HepG2 (cell line): ENCODE measurements around the gene B3GNT7. TPM values are rescaled to one million over a fixed set of nuclear protein-coding genes. Genes with fewer than 3 reads are reported as not detected.

Experiments used
- CCDC6 ChIP-seq: sonication (generic); formaldehyde crosslinking; IDR thresholded peaks from 2 replicates; pipeline ENCODE4 v1.8.1; 2022; ENCODE audit warnings: mild to moderate bottlenecking, missing genetic modification reagents, moderate library complexity
- HNRNPLL ChIP-seq: fragments of 200-400 bp; formaldehyde crosslinking; IDR thresholded peaks from 2 replicates; pipeline ENCODE4 v1.6.1; 2017; ENCODE audit warnings: mild to moderate bottlenecking, low read depth, low read length; ENCODE audit not compliant: poor library complexity, severe bottlenecking
- KIAA2018 ChIP-seq: sonication (generic); formaldehyde crosslinking; IDR thresholded peaks from 2 replicates; pipeline ENCODE4 v1.5.0; 2020; ENCODE audit warnings: mild to moderate bottlenecking, missing genetic modification reagents, borderline replicate concordance
- KLF6 ChIP-seq: IDR thresholded peaks from 2 replicates; pipeline ENCODE4 v1.8.0; 2016; ENCODE audit warnings: missing biosample characterization, missing genetic modification reagents
- KLF9 ChIP-seq: IDR thresholded peaks from 2 replicates; pipeline ENCODE4 v1.6.1; 2016; ENCODE audit warnings: low read depth
- MED1 ChIP-seq: sonication (generic); formaldehyde crosslinking; IDR thresholded peaks from 2 replicates; pipeline ENCODE4 v1.4.0; 2020; ENCODE audit warnings: missing genetic modification reagents
- MIER2 ChIP-seq: IDR thresholded peaks from 2 replicates; pipeline ENCODE4 v1.6.1; 2016; ENCODE audit warnings: missing biosample characterization, missing genetic modification reagents
- MTF1 ChIP-seq: sonication (generic); formaldehyde crosslinking; IDR thresholded peaks from 2 replicates; pipeline ENCODE4 v1.5.0; 2020; ENCODE audit warnings: missing genetic modification reagents
- NONO ChIP-seq, 2 experiments: fragments of 450-650 bp in 1 of 2; sonication (generic) in 1 of 2; formaldehyde crosslinking in 1 of 2; IDR thresholded peaks in 1 of 2; conservative IDR thresholded peaks in 1 of 2; 2 replicates each; pipeline versions ENCODE4 v1.6.1 to v1.8.0; 2017 to 2022; ENCODE audit warnings: mild to moderate bottlenecking in 1 of 2, missing genetic modification reagents in 1 of 2, moderate library complexity in 1 of 2
- NPAS2 ChIP-seq: sonication (generic); formaldehyde crosslinking; IDR thresholded peaks from 2 replicates; pipeline ENCODE4 v1.8.0; 2022; ENCODE audit warnings: mild to moderate bottlenecking, missing genetic modification reagents, borderline replicate concordance
- NR0B2 ChIP-seq: sonication (generic); formaldehyde crosslinking; IDR thresholded peaks from 2 replicates; pipeline ENCODE4 v1.4.0; 2020; ENCODE audit warnings: mild to moderate bottlenecking, missing genetic modification reagents
- PCBP1 ChIP-seq: fragments of 200-400 bp; formaldehyde crosslinking; IDR thresholded peaks from 2 replicates; pipeline ENCODE4 v1.6.1; 2017; ENCODE audit warnings: mild to moderate bottlenecking, low read depth, low read length, borderline replicate concordance
- POLR2AphosphoS2 ChIP-seq: IDR thresholded peaks from 2 replicates; pipeline ENCODE4 v1.6.1; 2011; ENCODE audit warnings: low read depth, low read length, improper control_type of control experiment
- ZFP37 ChIP-seq: sonication (generic); formaldehyde crosslinking; IDR thresholded peaks from 2 replicates; pipeline ENCODE4 v1.4.0; 2020; ENCODE audit warnings: missing genetic modification reagents, borderline replicate concordance
- ZFP82 ChIP-seq: sonication (generic); formaldehyde crosslinking; IDR thresholded peaks from 2 replicates; pipeline ENCODE4 v1.5.1; 2020; ENCODE audit warnings: mild to moderate bottlenecking, missing genetic modification reagents, borderline replicate concordance
- ZNF44 ChIP-seq: sonication (generic); formaldehyde crosslinking; IDR thresholded peaks from 2 replicates; pipeline ENCODE4 v1.5.1; 2020; ENCODE audit warnings: mild to moderate bottlenecking, missing genetic modification reagents
- ZNF496 ChIP-seq: sonication (generic); formaldehyde crosslinking; IDR thresholded peaks from 2 replicates; pipeline ENCODE4 v1.8.1; 2023; ENCODE audit warnings: mild to moderate bottlenecking, moderate library complexity, missing genetic modification reagents; ENCODE audit not compliant: insufficient replicate concordance
- ZNF619 ChIP-seq: sonication (generic); formaldehyde crosslinking; IDR thresholded peaks from 2 replicates; pipeline ENCODE4 v1.4.0; 2020; ENCODE audit warnings: mild to moderate bottlenecking, missing genetic modification reagents
- ZNF784 ChIP-seq: sonication (generic); formaldehyde crosslinking; IDR thresholded peaks from 2 replicates; pipeline ENCODE4 v1.5.1; 2020; ENCODE audit warnings: missing genetic modification reagents, mild to moderate bottlenecking, borderline replicate concordance
- ZSCAN9 ChIP-seq: IDR thresholded peaks from 2 replicates; pipeline ENCODE4 v1.6.1; 2016; ENCODE audit warnings: borderline replicate concordance
- polyA plus RNA-seq, 8 experiments: library from polyadenylated mRNA; depleted of rRNA in 3 of 8; stranded (reverse) in 7 of 8; unstranded in 1 of 8; fragments of >200 nt; fragmentation: Illumina TruSeq in 4 of 8; extraction: Trizol in 4 of 8; gene quantifications; 2 replicates each; pipeline versions ENCODE4 v1.2.1 to v1.2.3, GENCODE V29; 2011 to 2016; ENCODE audit warnings: low read depth in 4 of 8, missing spikeins in 1 of 8, mixed read lengths in 1 of 8; ENCODE audit not compliant: insufficient read depth in 1 of 8
- total RNA-seq, 5 experiments: library from RNA; depleted of rRNA; stranded (reverse); fragments of >200 nt; fragmentation: Illumina TruSeq; extraction: Trizol; gene quantifications; 2 replicates each; pipeline ENCODE4 v1.2.3, GENCODE V29; 2016; ENCODE audit warnings: low read depth in 1 of 5

The B3GNT7 gene
- total and polyA plus RNA-seq, 2 of the 13 experiments (the other 11 are each of a cell fraction or from before 2014, with no cell fraction given): 0.04 to 0.24 TPM

- TF ChIP-seq ZNF496 (CRISPR knock-in tag): no peak
- 0 out of 2 replicates have a peak, but pooled peaks have one; percentile 9 for TF ChIP-seq MIER2 (CRISPR knock-in tag)
- TF ChIP-seq NONO (IDR thresholded peaks at IDR 0.05): no peak
- peak; percentile 66; the same call in 1 of the 2 replicates for TF ChIP-seq NONO (CRISPR knock-in tag; conservative IDR thresholded peaks at IDR 0.05)
- TF ChIP-seq MED1 (CRISPR knock-in tag): peak; percentile 50
- TF ChIP-seq ZFP82 (CRISPR knock-in tag): no peak
- TF ChIP-seq NR0B2 (CRISPR knock-in tag): 0 out of 2 replicates have a peak, but pooled peaks have one; percentile 16
- TF ChIP-seq ZNF44 (CRISPR knock-in tag): peak; percentile 78; the same call in 1 of the 2 replicates
- no peak for TF ChIP-seq POLR2AphosphoS2
- TF ChIP-seq ZNF619 (CRISPR knock-in tag): no peak
- peak; percentile 72 for TF ChIP-seq CCDC6 (CRISPR knock-in tag)
- TF ChIP-seq MTF1 (CRISPR knock-in tag): no peak
- TF ChIP-seq ZFP37 (CRISPR knock-in tag): no peak
- no peak for TF ChIP-seq KIAA2018
- TF ChIP-seq KLF9: no peak
- no peak for TF ChIP-seq PCBP1
- peak; percentile 28 for TF ChIP-seq HNRNPLL
- peak; percentile 29; the same call in 1 of the 2 replicates for TF ChIP-seq ZNF784 (CRISPR knock-in tag)
- 0 out of 2 replicates have a peak, but pooled peaks have one; percentile 64 for TF ChIP-seq KLF6 (CRISPR knock-in tag)
- TF ChIP-seq ZSCAN9 (CRISPR knock-in tag): no peak
- TF ChIP-seq NPAS2: no peak
These were observed 16.5 kb downstream of the B3GNT7 start (continued) for GRCh38 chr2:231411831-231412617.
